ENCODE results near the gene KRT82.

KRT82 gene

GRCh38 chr12:52445876-52446275 is 39.7 kb upstream of the KRT82 start:
- H3K4me3 ChIP-seq (ENCODE audit: low read length) = no peak overlapping the region
- no peak for TF ChIP-seq CTCF (IDR thresholded peaks at IDR 0.05; ENCODE audit: insufficient read depth, low read depth, low read length, missing control alignments)
- peak; percentile 69 for DNase-seq (ENCODE audit: low read depth)

- peak; percentile 85 for DNase-seq (ENCODE audit: low read depth)
- H3K4me3 ChIP-seq (ENCODE audit: low read length) = no peak overlapping the region
- TF ChIP-seq CTCF (IDR thresholded peaks at IDR 0.05; ENCODE audit: insufficient read depth, low read depth, low read length, missing control alignments) = no peak
Observed at GRCh38 chr12:52444647-52445595, 38.8 kb upstream of the KRT82 start.

- DNase-seq (ENCODE audit: low read depth) = no peak
- no peak for TF ChIP-seq CTCF (IDR thresholded peaks at IDR 0.05; ENCODE audit: insufficient read depth, low read depth, low read length, missing control alignments)
- H3K4me3 ChIP-seq (ENCODE audit: low read length) = no peak overlapping the region
Observed at GRCh38 chr12:52443966-52444365, 37.8 kb upstream of the KRT82 start.

- TF ChIP-seq CTCF (IDR thresholded peaks at IDR 0.05; ENCODE audit: insufficient read depth, low read depth, low read length, missing control alignments) = no peak
- DNase-seq (ENCODE audit: low read depth) = peak; percentile 95
- no peak overlapping the region for H3K4me3 ChIP-seq (ENCODE audit: low read length)
Observed at GRCh38 chr12:52442600-52443061, 36.5 kb upstream of the KRT82 start.

- TF ChIP-seq CTCF (IDR thresholded peaks at IDR 0.05; ENCODE audit: insufficient read depth, low read depth, low read length, missing control alignments) = no peak
- H3K4me3 ChIP-seq (ENCODE audit: low read length) = no peak overlapping the region
- peak; percentile 95 for DNase-seq (ENCODE audit: low read depth)
Observed at GRCh38 chr12:52441320-52441911, 35.3 kb upstream of the KRT82 start.

- peak; percentile 98 for DNase-seq (ENCODE audit: low read depth)
- no peak for TF ChIP-seq CTCF (IDR thresholded peaks at IDR 0.05; ENCODE audit: insufficient read depth, low read depth, low read length, missing control alignments)
- no peak overlapping the region for H3K4me3 ChIP-seq (ENCODE audit: low read length)
Observed at GRCh38 chr12:52440821-52441319, 34.7 kb upstream of the KRT82 start.
